Caco-2 (cell line): ENCODE measurements around the gene ATM. TPM values are rescaled to one million over a fixed set of nuclear protein-coding genes. Genes with fewer than 3 reads are reported as not detected.
"Not testable (repeated sequence)": the region's sequence is repeated elsewhere in the genome, so short reads cannot be mapped to it uniquely, and the experiment has no call there.

Experiments used
- BruUV-seq: library from RNA; stranded (reverse); fragments of 400-500 nt; replicated peaks from 2 replicates; lab custom pipeline; 2021; lab: Mats Ljungman, UMichigan
- CTCF ChIA-PET: fragments of 300-600 bp; sonication (Branson Sonifier 250); formaldehyde crosslinking; loops from one replicate; lab custom pipeline; 2022; ENCODE audit warnings: antibody characterized with exemption; lab: Charles Lee
- POLR2A ChIA-PET: fragments of 300-600 bp; sonication (Branson Sonifier 250); formaldehyde crosslinking; loops from one replicate; lab custom pipeline; 2022; ENCODE audit warnings: antibody characterized with exemption; lab: Charles Lee
- DNase-seq, 2 experiments: peaks; one replicate each; pipeline versions ENCODE4 v3.0.0 to v3.0.0-alpha.2; 2020 to 2022
- H3K27me3 ChIP-seq: replicated peaks from 2 replicates; pipeline ENCODE4 v1.6.0; 2011; ENCODE audit warnings: low read length; ENCODE audit not compliant: control insufficient read depth, insufficient read depth
- H3K36me3 ChIP-seq: 2 replicates; pipeline ENCODE4 v1.5.1; 2011; ENCODE audit warnings: low read length; ENCODE audit not compliant: control insufficient read depth, insufficient read depth
- H3K4me1 ChIP-seq: fragments of 250-450 bp; sonication (Bioruptor Pico); 2 replicates; pipeline ENCODE4 v1.5.1; 2020; ENCODE audit warnings: mild to moderate bottlenecking
- H3K4me3 ChIP-seq: 2 replicates; pipeline ENCODE4 v1.5.1; 2011; ENCODE audit warnings: low read depth, mild to moderate bottlenecking, control low read depth, low read length
- H3K9me3 ChIP-seq: fragments of 250-450 bp; sonication (Bioruptor Pico); 2 replicates; pipeline ENCODE4 v1.5.1; 2020; ENCODE audit warnings: mild to moderate bottlenecking, moderate library complexity
- H3K27ac Mint-ChIP-seq: one replicate; pipeline ENCODE4 v1.8.0; 2022; ENCODE audit warnings: mixed read lengths; ENCODE audit not compliant: unreplicated experiment
- H3K27me3 Mint-ChIP-seq: one replicate; pipeline ENCODE4 v1.8.0; 2022; ENCODE audit warnings: mixed read lengths; ENCODE audit not compliant: insufficient read depth, unreplicated experiment
- H3K36me3 Mint-ChIP-seq: one replicate; pipeline ENCODE4 v1.8.0; 2022; ENCODE audit warnings: mild to moderate bottlenecking, mixed read lengths; ENCODE audit not compliant: insufficient read depth, unreplicated experiment
- H3K4me1 Mint-ChIP-seq: one replicate; pipeline ENCODE4 v1.8.0; 2022; ENCODE audit warnings: low read depth, mixed read lengths; ENCODE audit not compliant: unreplicated experiment
- H3K4me3 Mint-ChIP-seq: one replicate; pipeline ENCODE4 v1.8.0; 2022; ENCODE audit warnings: mild to moderate bottlenecking, moderate library complexity, mixed read lengths; ENCODE audit not compliant: unreplicated experiment
- H3K9me3 Mint-ChIP-seq: one replicate; pipeline ENCODE4 v1.8.0; 2022; ENCODE audit warnings: mixed read lengths; ENCODE audit not compliant: unreplicated experiment
- intact Hi-C: fragments of 100-400 bp; cut with micrococcal nuclease; formaldehyde crosslinking; loops from one replicate; pipeline ENCODE4 v1.10.0; 2022; ENCODE audit not compliant: unreplicated experiment
- total RNA-seq: library from RNA; stranded (reverse); gene quantifications from 2 replicates; pipeline ENCODE4 v1.2.3, GENCODE V29; 2022
- TF ChIP-seq, protein P1 (sequence below), 2 experiments: fragments of 200-600 bp in 1 of 2; IDR thresholded peaks; 1 replicate in 1 of 2; 2 replicates in 1 of 2; pipeline versions ENCODE4 v1.5.1 to v1.8.0; 2011 to 2022; ENCODE audit warnings: antibody characterized with exemption in 1 of 2, control low read depth in 1 of 2, inconsistent platforms in 1 of 2, low read depth in 1 of 2, low read length in 1 of 2, mild to moderate bottlenecking in 1 of 2, moderate library complexity in 1 of 2; ENCODE audit not compliant: insufficient read depth in 1 of 2, severe bottlenecking in 1 of 2, unreplicated experiment in 1 of 2

Gene ATM
- total RNA-seq, 1 experiment from 2014 or later = 77.1 TPM

DNA sequence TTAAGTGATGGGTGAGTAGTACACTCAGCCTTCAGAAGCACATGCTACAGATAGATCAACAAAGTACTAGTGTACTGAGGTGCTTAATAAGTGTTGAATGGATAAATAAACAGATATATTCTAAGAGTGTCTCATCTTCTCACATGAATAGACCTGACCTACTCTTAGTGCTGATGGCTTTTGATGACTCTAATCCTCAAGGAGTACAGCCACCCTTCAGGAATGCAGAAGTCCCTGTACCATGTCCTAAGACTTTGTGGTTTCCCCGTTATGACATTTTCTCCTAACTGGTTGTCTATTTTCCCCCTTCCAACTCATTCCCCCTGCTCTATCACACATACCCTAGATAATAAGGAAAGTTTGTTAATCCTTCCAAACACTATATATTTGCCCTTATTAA is 182.8 kb downstream of the ATM start:
- intact Hi-C loops = no loop called here
- H3K9me3 ChIP-seq = no peaks in the 10 kb centered on the region
- TF ChIP-seq, protein P1, sequence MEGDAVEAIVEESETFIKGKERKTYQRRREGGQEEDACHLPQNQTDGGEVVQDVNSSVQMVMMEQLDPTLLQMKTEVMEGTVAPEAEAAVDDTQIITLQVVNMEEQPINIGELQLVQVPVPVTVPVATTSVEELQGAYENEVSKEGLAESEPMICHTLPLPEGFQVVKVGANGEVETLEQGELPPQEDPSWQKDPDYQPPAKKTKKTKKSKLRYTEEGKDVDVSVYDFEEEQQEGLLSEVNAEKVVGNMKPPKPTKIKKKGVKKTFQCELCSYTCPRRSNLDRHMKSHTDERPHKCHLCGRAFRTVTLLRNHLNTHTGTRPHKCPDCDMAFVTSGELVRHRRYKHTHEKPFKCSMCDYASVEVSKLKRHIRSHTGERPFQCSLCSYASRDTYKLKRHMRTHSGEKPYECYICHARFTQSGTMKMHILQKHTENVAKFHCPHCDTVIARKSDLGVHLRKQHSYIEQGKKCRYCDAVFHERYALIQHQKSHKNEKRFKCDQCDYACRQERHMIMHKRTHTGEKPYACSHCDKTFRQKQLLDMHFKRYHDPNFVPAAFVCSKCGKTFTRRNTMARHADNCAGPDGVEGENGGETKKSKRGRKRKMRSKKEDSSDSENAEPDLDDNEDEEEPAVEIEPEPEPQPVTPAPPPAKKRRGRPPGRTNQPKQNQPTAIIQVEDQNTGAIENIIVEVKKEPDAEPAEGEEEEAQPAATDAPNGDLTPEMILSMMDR (IDR thresholded peaks at IDR 0.05; ENCODE audit: insufficient read depth in 1 of 2, low read depth in 1 of 2, low read length in 1 of 2, severe bottlenecking in 1 of 2, unreplicated experiment in 1 of 2) = no peak
- Mint-ChIP-seq H3K27ac (no peak overlapping the region), H3K4me1 (peaks cover 9% of the 10 kb centered on the region), H3K4me3 (no peak overlapping the region), H3K9me3 (no peaks in the 10 kb centered on the region), H3K27me3 (no peaks in the 10 kb centered on the region), H3K36me3 (no peaks in the 10 kb centered on the region)
- CTCF ChIA-PET = no interaction called here
- no peak overlapping the region for H3K4me3 ChIP-seq
- POLR2A ChIA-PET = no interaction called here
- no peak for DNase-seq
- H3K27me3 ChIP-seq = no peaks in the 10 kb centered on the region
- no peaks in the 10 kb centered on the region for H3K36me3 ChIP-seq
- BruUV-seq = no TSS peak
- peaks cover 9% of the 10 kb centered on the region; the same call in 1 of the 2 replicates for H3K4me1 ChIP-seq

DNA sequence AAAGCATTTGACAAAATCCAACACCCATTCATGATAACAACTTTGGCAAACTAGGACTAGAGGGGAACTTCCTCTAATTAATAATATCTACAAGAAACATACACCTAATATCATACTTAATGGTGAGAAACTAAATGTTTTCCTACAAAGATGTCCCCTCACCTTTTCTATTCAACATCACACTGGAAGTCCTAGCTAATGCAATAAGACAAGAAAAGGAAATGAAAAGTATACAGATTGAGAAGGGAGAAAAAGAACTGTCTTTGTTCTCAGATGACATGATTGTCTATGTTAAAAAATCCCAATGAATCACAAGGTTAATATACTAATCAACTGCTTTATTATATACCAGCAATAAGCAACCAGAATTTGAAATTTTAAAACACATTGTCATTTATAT is 192.1 kb downstream of the ATM start:
- Histone ChIP-seq H3K36me3 (no peaks in the 10 kb centered on the region), H3K4me1 (no peaks in the 10 kb centered on the region), H3K9me3 (peaks cover 11% of the 10 kb centered on the region), H3K27me3 (no peaks in the 10 kb centered on the region), H3K4me3 (no peak overlapping the region)
- Mint-ChIP-seq H3K4me1 (no peaks in the 10 kb centered on the region), H3K36me3 (peaks cover 6% of the 10 kb centered on the region), H3K27ac (no peak overlapping the region), H3K27me3 (peaks cover 3% of the 10 kb centered on the region), H3K9me3 (no peaks in the 10 kb centered on the region), H3K4me3 (no peak overlapping the region)
- ChIA-PET POLR2A (no interaction called here), CTCF (no interaction called here)
- intact Hi-C loops = loop anchor here (5.0 kb wide), 3 partner anchors 137 to 298 kb away; partner anchors contain the start of genes ATM and NPAT
- TF ChIP-seq, protein P1 (IDR thresholded peaks at IDR 0.05; ENCODE audit: insufficient read depth in 1 of 2, low read depth in 1 of 2, low read length in 1 of 2, severe bottlenecking in 1 of 2, unreplicated experiment in 1 of 2) = no peak
- no TSS peak for BruUV-seq
- no peak for DNase-seq

DNA sequence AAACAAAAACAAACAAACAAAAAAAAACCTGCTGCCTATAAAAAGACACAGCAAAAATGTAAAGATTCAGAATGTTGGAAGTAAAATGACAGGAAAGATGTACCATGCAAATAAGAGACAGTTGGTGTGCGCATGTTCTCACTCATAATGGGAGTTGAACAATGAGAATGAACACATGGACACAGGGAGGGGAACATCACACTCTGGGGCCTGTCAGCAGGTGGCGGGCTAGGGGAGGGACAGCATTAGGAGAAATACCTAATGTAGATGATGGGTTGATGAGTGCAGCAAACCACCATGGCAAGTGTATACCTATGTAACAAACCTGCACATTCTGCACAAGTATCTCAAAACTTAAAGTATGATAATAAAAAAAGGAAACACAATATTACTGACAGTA is 194.7 kb downstream of the ATM start:
- H3K27me3 Mint-ChIP-seq, CTCF ChIA-PET, H3K36me3 Mint-ChIP-seq, H3K27ac Mint-ChIP-seq, H3K4me3 ChIP-seq, H3K4me1 Mint-ChIP-seq, H3K4me3 Mint-ChIP-seq, H3K36me3 ChIP-seq, POLR2A ChIA-PET, BruUV-seq, H3K4me1 ChIP-seq, H3K9me3 Mint-ChIP-seq, H3K27me3 ChIP-seq: not testable (repeated sequence)
- DNase-seq = peak; percentile 83 to 84
- peaks cover 11% of the 10 kb centered on the region for H3K9me3 ChIP-seq
- intact Hi-C loops = loop anchor here (1.0 to 5.0 kb wide), 8 partner anchors 49 to 300 kb away; partner anchors contain the start of genes ATM, C11orf65, EXPH5 and NPAT
- TF ChIP-seq, protein P1 (IDR thresholded peaks at IDR 0.05; ENCODE audit: insufficient read depth in 1 of 2, low read depth in 1 of 2, low read length in 1 of 2, severe bottlenecking in 1 of 2, unreplicated experiment in 1 of 2) = peak; percentile 81 to 84

Other genes with a start within 250 kb of the ATM start
- 75.4 and 76.6 TPM in 2 replicates for gene CUL5, start 214.2 kb upstream of the ATM start, total RNA-seq
- gene ACAT1, start 101.5 kb upstream of the ATM start, total RNA-seq = 131 and 134 TPM in 2 replicates
- 29.5 and 31.1 TPM in 2 replicates for gene NPAT, start 429 bp upstream of the ATM start, total RNA-seq
- gene C11orf65, start 244.5 kb downstream of the ATM start, total RNA-seq = 0.86 and 1.0 TPM in 2 replicates